Right lung (tissue), 10 donors: ENCODE results near the gene OR51Q1. TPM values are rescaled to one million over a fixed set of nuclear protein-coding genes. Genes with fewer than 3 reads are reported as not detected.
A peak's percentile ranks its signal among the peaks of the same experiment; 100 is the strongest.

Experiments
- DNase-seq, 2 donors: peaks; one replicate each; pipeline ENCODE4 v3.0.0-alpha.2; 2013
- long read RNA-seq, 8 donors: transcript quantifications; one replicate each; lab custom pipeline, GENCODE V29; 2026
- polyA plus RNA-seq, 5 donors: library from polyadenylated mRNA; unstranded; fragments of 120-200 nt; gene quantifications; one replicate each; pipeline versions ENCODE4 v1.2.1 to v1.2.3, GENCODE V29; 2013; ENCODE audit warnings: inconsistent platforms in 1 of 5, low replicate concordance in 1 of 5; ENCODE audit not compliant: insufficient read length in 5 of 5, insufficient read depth in 1 of 5

The OR51Q1 gene, protein sequence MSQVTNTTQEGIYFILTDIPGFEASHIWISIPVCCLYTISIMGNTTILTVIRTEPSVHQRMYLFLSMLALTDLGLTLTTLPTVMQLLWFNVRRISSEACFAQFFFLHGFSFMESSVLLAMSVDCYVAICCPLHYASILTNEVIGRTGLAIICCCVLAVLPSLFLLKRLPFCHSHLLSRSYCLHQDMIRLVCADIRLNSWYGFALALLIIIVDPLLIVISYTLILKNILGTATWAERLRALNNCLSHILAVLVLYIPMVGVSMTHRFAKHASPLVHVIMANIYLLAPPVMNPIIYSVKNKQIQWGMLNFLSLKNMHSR
- polyA plus RNA-seq, result not detected
- long read RNA-seq, donor 1, result 0 reads
- long read RNA-seq, donor 2, result 0 reads
- long read RNA-seq, donor 3, result 0 reads
- long read RNA-seq, donor 4, result 0 reads
- long read RNA-seq, donor 5, result 0 reads
- long read RNA-seq, donor 6, result 0 reads
- long read RNA-seq, donor 7, result 0 reads
- long read RNA-seq, donor 8, result 0 reads

DNA sequence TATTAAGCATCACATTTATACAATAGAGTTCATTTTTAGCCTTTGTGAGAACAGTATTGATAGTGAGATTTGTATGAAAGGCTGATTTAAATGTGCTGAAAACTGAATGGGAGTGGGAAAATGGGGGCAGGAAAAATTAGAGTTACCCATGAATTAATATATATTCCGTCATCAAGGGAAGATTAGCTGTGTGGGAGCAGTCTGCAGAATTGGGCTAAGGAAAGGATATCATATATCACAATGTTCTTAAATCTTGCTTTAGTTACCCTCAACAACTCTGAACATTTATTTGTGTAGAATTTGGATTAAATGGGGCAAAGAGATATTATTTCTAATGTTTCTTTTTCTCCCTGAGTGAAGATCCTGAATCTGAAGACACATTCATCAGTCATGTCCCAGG, at the start of gene OR51Q1:
Gene OR51Q1, plus strand, starts transcription at position 301 of the 400 bp plus-strand sequence. Its CDS starts 90 bp downstream, at position 391.
- no peak for DNase-seq

DNA sequence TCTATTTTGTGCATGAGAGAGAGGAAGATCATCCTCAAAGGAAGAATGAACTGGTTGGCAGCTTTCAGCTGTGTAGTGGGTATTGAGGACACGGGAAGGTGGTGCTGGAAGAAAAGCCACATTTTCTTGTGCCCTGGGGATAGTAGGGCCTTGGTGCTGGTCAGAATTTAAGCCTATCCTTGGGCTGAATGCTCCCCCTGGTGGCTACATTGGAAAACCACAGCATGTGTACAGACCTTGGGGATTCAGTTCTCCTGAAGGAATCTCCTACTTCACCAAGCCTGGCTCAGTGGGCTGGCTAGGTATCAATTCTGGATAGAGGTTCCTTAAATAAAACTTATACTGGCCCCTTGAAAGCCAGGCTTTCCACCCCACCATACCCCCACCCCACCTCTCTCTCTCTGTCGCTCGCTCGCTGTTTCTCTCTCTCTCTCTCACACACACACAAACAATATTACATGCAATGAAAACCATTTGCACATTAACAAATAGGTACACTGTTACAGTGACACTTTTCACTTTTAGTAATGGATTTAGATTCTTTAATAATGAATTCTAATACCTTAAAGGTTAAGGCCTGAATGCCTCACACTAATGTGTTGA, 41.1 kb upstream of the OR51Q1 start:
- peak; percentile 13 to 29 for DNase-seq

DNA sequence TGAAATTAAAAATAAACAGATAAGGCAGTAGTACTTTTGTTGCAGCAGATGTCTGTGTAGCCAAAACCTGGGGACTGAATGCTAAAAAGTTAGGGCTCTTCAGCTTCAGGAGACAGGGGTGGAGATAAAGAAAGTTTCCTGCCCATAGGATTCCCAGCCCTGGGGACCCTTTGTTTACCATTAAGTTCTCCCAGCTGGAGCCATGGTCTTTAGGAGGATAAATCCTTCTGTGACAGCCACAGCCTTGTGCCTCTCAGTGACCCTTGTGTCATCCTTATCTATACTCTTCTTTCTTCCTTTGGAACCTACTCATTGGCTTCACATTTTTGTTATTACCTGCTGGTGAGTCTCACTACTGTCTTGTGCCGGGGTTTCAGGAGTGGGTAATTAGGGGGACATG, 38.3 kb upstream of the OR51Q1 start, which contains the start of gene OR51M1:
Gene OR51M1, plus strand, starts transcription at position 237 of the 400 bp plus-strand sequence. CDS start 5,587 bp downstream, outside the sequence.
- DNase-seq, result no peak

DNA sequence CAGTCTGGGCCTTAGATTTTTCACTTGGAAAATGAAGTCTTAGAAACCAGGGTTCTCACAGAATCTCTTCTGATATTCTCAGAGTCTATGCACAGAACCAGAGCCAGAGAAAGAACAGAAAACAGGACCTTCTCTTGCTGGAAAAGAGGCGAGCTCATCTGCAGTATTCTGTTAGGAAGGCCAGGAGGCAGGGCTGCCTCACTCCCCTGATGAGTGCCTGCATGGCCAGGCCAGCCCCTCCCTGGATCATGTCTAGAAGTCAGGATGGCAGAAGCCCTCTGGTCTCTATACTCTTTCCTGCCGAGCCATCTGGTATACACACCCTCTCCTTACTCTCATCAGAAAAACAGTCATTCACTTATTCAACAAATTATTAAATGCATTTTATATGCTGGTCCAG, 37.6 kb upstream of the OR51Q1 start:
- DNase-seq, result no peak

DNA sequence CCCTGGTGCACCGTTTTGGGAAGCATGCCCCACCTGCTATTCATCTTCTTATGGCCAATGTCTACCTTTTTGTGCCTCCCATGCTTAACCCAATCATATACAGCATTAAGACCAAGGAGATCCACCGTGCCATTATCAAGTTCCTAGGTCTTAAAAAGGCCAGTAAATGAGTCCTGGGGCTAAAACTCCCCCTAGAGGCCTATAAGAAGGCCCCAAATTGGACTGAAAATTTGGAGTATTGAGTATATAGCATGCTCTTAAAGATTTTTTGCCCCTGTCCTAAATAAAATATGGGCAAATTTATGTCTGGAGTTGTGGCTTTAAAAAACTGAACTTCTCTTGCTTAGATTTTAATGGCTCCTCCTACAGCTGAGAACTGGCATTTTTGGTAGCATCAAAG, 31.7 kb upstream of the OR51Q1 start:
- no peak for DNase-seq

DNA sequence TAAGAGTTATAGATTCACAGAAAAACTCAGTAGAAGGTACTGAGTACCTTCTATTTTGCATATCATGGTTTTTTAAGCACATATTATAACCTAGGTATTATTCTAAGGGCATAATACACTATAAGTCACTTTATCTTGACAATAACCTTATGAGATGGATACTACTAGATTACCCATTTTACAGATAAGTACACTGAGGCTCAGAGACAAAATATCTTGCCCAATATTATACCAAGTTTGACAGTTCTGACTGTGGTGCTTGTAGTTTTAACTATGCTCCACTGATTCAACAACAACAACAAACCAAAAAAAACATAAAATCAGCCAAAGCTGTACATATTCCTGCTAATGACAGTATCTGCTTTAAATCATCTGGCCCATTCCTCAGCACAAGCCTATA, 27.8 kb upstream of the OR51Q1 start:
- no peak for DNase-seq

DNA sequence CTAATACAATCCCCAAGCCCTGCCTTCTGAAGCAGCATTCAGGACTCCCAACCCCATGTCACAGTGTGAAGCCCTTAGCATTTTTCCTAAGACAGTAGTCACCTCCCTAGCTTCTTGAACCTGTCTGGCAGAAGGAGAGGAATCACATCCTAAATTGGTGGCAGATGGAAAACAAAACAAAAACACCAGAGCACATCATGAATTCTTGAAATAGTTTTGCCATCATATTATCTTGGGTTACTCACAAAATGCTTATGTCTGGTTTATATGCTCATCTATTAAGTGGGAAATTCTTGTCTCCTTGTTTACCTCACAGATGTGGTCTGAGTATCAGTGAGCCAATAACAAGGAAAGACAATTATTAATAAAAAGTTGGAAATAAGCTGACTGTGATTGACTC, 23.0 kb upstream of the OR51Q1 start:
- no peak for DNase-seq

DNA sequence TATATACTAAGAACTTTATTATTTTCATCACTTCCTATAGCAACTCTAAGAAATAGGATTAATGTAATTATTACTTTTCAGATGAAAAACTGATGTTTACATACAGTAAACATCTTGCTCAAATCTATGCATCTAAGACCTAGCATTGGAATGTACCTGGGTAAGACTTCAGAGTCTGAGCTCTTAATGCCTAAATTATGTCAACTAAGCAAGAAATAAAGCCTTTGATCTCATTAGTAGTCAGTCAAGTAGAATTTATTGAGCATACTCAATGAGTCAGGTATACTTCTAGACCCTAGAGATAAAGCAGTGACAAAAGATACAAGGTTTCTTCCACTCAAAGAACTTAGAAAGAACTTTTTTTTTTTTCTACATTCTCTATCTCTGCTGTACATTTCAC, 16.7 kb upstream of the OR51Q1 start:
- DNase-seq, result no peak

DNA sequence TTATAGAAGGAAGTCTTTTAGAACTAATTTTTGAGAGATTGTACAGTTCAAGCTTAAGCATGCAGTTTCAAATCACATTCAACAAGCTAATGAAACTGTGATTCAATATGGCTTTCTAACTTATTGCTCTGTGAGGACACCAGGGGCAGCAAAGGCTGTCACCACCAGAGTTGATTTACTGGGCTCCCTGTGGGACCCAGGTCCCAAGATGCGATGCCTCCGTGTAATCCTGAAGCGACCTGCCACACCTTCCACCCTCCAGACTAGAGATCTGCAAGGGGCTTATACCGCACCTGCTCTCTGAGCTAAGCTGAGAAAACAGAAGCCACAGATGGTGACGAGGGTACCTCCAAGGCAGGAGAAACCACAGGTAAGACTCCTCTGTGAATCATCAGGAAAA, 918 bp upstream of the OR51Q1 start:
- DNase-seq, result no peak

DNA sequence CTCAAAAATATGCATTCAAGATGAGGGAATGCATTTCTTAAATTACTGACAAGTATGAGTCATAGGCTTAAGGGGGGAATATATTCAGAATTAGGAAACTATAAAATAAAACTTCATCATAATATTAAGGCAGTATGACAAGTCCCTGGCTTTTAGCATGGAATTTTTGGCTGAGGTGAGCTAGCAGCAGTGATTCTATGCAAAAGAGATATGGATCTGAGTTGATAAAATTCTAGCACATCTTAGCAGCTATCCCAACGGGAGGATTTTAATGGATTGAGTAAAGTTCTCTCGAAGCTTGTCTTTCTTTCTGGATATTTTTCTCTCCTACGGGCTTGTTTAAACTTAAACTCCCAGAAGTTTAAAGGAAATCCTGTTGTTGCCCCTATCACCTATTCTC, 1.2 kb downstream of the OR51Q1 start:
- DNase-seq, result no peak

DNA sequence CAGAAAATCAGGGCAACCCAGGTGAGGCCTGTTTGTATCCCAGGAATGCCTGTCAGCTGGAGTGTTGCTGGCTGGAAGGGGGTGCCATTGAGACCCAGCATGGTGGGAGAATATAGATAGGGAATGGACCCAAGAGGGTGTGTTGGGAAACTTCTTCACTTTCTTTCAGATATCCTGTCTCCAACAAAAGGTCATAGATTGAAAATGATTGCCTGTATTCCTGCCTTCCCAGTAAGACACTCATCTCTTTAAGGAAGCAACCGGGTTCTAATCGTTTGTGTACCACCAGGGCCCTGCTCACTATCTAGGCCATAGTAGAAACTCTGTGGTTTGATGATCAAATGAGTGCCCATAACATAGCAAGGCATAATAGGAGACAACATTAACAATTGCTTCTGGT, 19.5 kb downstream of the OR51Q1 start, which contains the start of gene OR51I1:
Gene OR51I1, minus strand, starts transcription at position 101 of the 400 bp plus-strand sequence. Its CDS starts 0 bp downstream, at position 101.
- DNase-seq, result no peak

DNA sequence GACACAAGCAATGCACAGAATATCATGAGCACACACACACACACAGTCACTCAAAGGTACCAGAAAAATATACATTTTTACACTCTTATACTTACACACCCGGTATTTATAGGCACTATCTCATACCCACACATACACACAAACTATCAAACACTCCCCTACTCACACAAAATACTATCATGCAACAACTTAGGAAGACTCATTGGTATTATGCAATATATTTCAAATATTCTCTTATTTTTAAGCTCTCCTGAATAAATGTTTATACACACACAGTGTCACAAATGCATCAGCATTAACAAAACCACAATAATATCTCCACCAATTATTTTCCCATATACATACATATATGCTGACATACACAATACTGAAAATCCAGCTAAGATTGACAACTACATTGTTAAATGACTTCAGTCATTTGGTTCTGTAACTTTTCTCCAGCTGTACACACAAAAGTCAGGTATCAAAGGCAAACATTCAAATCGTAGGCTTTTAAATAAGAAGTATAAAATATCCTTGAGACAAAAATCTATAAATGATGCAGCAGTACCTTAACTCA, 22.0 kb downstream of the OR51Q1 start:
- DNase-seq, result no peak

DNA sequence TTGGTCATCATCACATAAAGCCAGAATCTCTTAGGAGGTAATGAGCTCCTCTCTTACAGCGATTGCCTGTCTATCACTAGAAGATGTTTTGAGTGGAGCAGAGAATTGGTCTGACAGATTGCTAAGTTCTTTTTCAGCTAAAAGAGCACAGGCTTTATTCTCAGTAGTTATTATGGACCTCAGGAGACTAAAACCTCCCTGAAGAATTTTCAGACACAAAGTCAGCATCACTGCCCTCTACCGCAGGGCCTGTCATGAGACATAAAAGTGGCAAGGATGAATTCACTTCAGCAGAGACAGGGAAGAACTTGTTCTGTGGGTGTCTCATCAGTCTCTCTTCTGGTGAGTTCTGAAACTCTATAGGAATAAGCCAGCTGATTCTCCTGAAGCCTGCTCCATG, 27.1 kb downstream of the OR51Q1 start, which contains the start of gene OR51I2:
Gene OR51I2, plus strand, starts transcription at position 301 of the 400 bp plus-strand sequence. CDS start 4,166 bp downstream, outside the sequence.
- no peak for DNase-seq

DNA sequence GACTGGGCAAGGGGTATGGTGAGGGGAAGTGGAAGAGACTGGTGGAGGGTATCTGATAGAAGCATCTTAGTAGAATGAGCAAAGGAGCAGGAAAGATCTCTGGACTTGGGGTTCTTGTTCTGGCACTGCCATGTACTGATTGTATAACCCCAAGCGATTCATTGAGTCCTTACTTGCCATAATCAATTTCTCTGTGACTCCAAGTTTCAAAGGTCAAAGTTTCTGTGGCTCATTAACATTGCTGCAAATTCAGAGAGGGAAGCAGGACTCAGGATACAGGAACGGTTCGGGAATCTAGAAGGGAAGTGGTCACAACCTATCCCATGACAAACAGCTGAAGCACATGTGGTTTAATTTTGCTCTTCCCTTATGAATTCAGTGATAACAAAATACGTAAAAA, 27.5 kb downstream of the OR51Q1 start:
- no peak for DNase-seq

DNA sequence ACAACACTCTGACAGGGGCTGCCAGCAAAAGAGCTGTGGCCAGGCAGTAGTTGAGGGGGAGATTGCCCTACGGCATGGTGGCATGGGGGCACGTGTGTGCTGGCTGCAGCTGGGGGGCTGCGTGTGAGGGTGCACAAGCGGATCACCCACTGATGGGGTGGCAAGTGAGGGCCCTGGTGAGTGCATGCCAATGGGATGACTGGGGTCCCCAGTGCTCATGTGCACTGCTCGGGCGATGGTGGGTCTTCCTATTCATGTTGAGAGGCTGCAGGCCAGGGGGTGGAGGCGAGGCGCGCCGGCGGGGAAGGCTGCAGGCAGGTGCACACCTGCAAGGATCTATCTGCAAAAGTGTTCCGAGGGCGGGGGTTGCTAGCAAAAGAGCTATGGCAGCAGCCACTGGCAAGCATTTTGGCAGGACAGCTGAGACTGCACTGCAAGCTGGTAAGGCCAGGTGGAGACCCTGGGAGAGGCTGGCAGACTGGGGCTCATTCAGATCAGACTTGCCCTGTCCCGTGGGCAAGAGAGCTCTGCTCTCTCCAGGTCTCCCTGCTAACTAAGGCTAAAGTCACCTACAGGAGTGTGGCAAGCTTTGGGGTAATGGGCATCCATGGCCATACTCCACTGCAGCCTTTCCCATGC, 39.2 kb downstream of the OR51Q1 start:
- no peak for DNase-seq

DNA sequence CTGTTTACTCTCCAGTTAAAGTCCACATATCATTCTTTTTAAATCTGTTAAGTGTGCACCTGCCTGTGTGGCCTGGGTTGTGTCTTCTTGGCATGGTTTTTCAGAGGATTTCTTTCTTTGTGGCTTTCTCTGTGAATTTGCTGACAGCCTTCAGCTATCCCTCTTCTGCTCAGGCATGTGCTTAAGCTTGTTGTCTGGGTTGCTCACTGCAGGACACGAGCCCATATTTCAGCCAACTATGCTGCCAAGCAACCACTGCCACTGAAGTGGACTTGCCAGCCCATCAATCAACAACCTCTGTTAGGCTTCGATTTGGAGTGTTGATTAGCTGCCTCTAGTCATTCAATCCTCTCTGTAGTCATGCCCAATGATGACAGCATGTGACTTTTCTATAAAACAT, 45.6 kb downstream of the OR51Q1 start:
- DNase-seq, result peak in 1 of 2 donors; percentile 1

Other genes with a start within 250 kb of the OR51Q1 start
- not detected for gene OR51V1, start 221.4 kb upstream of the OR51Q1 start, polyA plus RNA-seq
- gene HBB, start 195.0 kb upstream of the OR51Q1 start, polyA plus RNA-seq, result 100 to 1,000 TPM; 224 to 542 (median 306) TPM
- gene HBD, start 187.6 kb upstream of the OR51Q1 start, polyA plus RNA-seq, result 1 to 10 TPM in 1 of 5 donors, under 1 TPM in 4; 0.53 to 1.7 (median 0.76) TPM
- gene HBG1, start 172.3 kb upstream of the OR51Q1 start, polyA plus RNA-seq, result 1,000 to 10,000 TPM in 2 of 5 donors, 10 to 100 TPM in 2, 1 to 10 TPM in 1; 5.7 to 2,030 (median 15.8) TPM
- gene HBG2, start 167.3 kb upstream of the OR51Q1 start, polyA plus RNA-seq, result 1,000 to 10,000 TPM; 2,971 to 7,439 (median 4,881) TPM
- 10 to 100 TPM in 3 of 5 donors, 1 to 10 TPM in 2; 6.2 to 50.3 (median 10.6) TPM for gene HBE1, start 152.2 kb upstream of the OR51Q1 start, polyA plus RNA-seq
- gene OR51B4, start 120.2 kb upstream of the OR51Q1 start, polyA plus RNA-seq, result under 1 TPM; 0.18 to 0.72 (median 0.38) TPM
- gene OR51B2, start 97.8 kb upstream of the OR51Q1 start, polyA plus RNA-seq, result under 1 TPM in 2 of 5 donors, not detected in 3; 0.16 to 0.32 TPM
- gene OR51B5, start 78.6 kb upstream of the OR51Q1 start, polyA plus RNA-seq, result 1 to 10 TPM in 1 of 5 donors, under 1 TPM in 4; 0.27 to 1.3 (median 0.53) TPM
- gene OR51B6, start 70.6 kb upstream of the OR51Q1 start, polyA plus RNA-seq, result under 1 TPM in 1 of 5 donors, not detected in 4; 0.16 TPM
- under 1 TPM in 4 of 5 donors, not detected in 1; 0.06 to 0.13 (median 0.10) TPM for gene OR51M1, start 38.3 kb upstream of the OR51Q1 start, polyA plus RNA-seq
- gene OR51I1, start 19.4 kb downstream of the OR51Q1 start, polyA plus RNA-seq, result not detected
- gene OR51I2, start 27.2 kb downstream of the OR51Q1 start, polyA plus RNA-seq, result not detected
- gene OR52D1, start 66.6 kb downstream of the OR51Q1 start, polyA plus RNA-seq, result under 1 TPM in 1 of 5 donors, not detected in 4; 0.10 TPM
- not detected for gene UBQLN3, start 87.8 kb downstream of the OR51Q1 start, polyA plus RNA-seq
- gene UBQLNL, start 94.6 kb downstream of the OR51Q1 start, polyA plus RNA-seq, result 1 to 10 TPM; 1.5 to 2.0 (median 1.7) TPM
- under 1 TPM in 2 of 5 donors, not detected in 3; 0.17 to 0.18 TPM for gene OR52H1, start 126.4 kb downstream of the OR51Q1 start, polyA plus RNA-seq
- gene OR52B6, start 158.8 kb downstream of the OR51Q1 start, polyA plus RNA-seq, result under 1 TPM in 4 of 5 donors, not detected in 1; 0.11 to 0.44 (median 0.34) TPM
- gene TRIM6, start 174.5 kb downstream of the OR51Q1 start, polyA plus RNA-seq, result 1 to 10 TPM; 4.7 to 7.5 (median 7.1) TPM
- gene TRIM34, start 202.9 kb downstream of the OR51Q1 start, polyA plus RNA-seq, result 10 to 100 TPM; 15.6 to 28.6 (median 23.9) TPM